GM21723 (cell line): ENCODE data around the gene NRL.
"Not testable (repeated sequence)": the region's sequence is repeated elsewhere in the genome, so short reads cannot be mapped to it uniquely, and the experiment has no call there.

Experiments
- ATAC-seq: cut with Tn5 transposase; IDR thresholded peaks from one replicate; pipeline ENCODE4 v1.9.1; 2021; ENCODE audit warnings: mild to moderate bottlenecking, moderate library complexity; ENCODE audit not compliant: unreplicated experiment

NRL gene

GRCh38 chr14:24054646-24055045 lies 60.1 kb downstream of the NRL start:
- no peak for ATAC-seq

GRCh38 chr14:24054324-24054641 lies 60.5 kb downstream of the NRL start:
- no peak for ATAC-seq

- ATAC-seq, result no peak
These were observed 61.0 kb downstream of the NRL start for GRCh38 chr14:24053548-24054323.

GRCh38 chr14:24052656-24053547 lies 61.8 kb downstream of the NRL start:
- no peak for ATAC-seq

GRCh38 chr14:24051789-24052655 lies 62.7 kb downstream of the NRL start, which contains the start of gene CARMIL3:
Gene CARMIL3, plus strand, starts transcription at chr14:24052009. Its CDS starts 145 bp downstream, at chr14:24052154.
- ATAC-seq, result peak; percentile 75

GRCh38 chr14:24051176-24051788 lies 63.5 kb downstream of the NRL start:
- peak; percentile 22 for ATAC-seq

GRCh38 chr14:24050753-24051152 lies 64.0 kb downstream of the NRL start:
- ATAC-seq, result not testable (repeated sequence)

GRCh38 chr14:24049002-24049401 lies 65.7 kb downstream of the NRL start:
- ATAC-seq, result not testable (repeated sequence)

- ATAC-seq, result no peak
These were observed 72.0 kb downstream of the NRL start for GRCh38 chr14:24042746-24043145.

GRCh38 chr14:24040692-24041091 lies 74.1 kb downstream of the NRL start:
- no peak for ATAC-seq

- no peak for ATAC-seq
These were observed 76.1 kb downstream of the NRL start for GRCh38 chr14:24038686-24039085.

- no peak for ATAC-seq
These were observed 77.1 kb downstream of the NRL start for GRCh38 chr14:24037658-24038037.

GRCh38 chr14:24036963-24037657 lies 77.6 kb downstream of the NRL start:
- ATAC-seq, result peak; percentile 23

- ATAC-seq, result peak; percentile 73
These were observed 78.4 kb downstream of the NRL start for GRCh38 chr14:24036169-24036962.

- peak; percentile 14 for ATAC-seq
These were observed 79.0 kb downstream of the NRL start for GRCh38 chr14:24035769-24036168.

- no peak for ATAC-seq
These were observed 81.9 kb downstream of the NRL start for GRCh38 chr14:24032727-24033418.

GRCh38 chr14:24031331-24031730 lies 83.4 kb downstream of the NRL start:
- ATAC-seq, result not testable (repeated sequence)

GRCh38 chr14:24029687-24030086 lies 85.1 kb downstream of the NRL start:
- not testable (repeated sequence) for ATAC-seq
